Sigmoid colon (tissue), 4 donors: ENCODE measurements around the gene ZNF175.

Source experiments
- EP300 ChIP-seq, 4 donors: sonication (generic); formaldehyde crosslinking; IDR thresholded peaks; one replicate each; pipeline ENCODE4 v1.6.1; 2017; ENCODE audit warnings: antibody characterized with exemption in 4 of 4
- POLR2A ChIP-seq, 2 donors: fragments of 450-650 bp; IDR thresholded peaks; one replicate each; pipeline ENCODE4 v1.6.1; 2016; ENCODE audit warnings: antibody characterized with exemption in 2 of 2, mild to moderate bottlenecking in 2 of 2, moderate library complexity in 2 of 2
- POLR2AphosphoS5 ChIP-seq, 4 donors: sonication (generic); formaldehyde crosslinking; IDR thresholded peaks; one replicate each; pipeline ENCODE4 v1.6.1; 2017; ENCODE audit warnings: antibody characterized with exemption in 4 of 4
- TF ChIP-seq, protein P1 (sequence below), 4 experiments: fragments of 450-650 bp in 3 of 4; fragments of 200-600 bp in 1 of 4; IDR thresholded peaks; one replicate each; pipeline ENCODE4 v1.5.1; 2016 to 2019; ENCODE audit warnings: antibody characterized with exemption in 4 of 4, mild to moderate bottlenecking in 3 of 4, moderate library complexity in 2 of 4

DNA sequence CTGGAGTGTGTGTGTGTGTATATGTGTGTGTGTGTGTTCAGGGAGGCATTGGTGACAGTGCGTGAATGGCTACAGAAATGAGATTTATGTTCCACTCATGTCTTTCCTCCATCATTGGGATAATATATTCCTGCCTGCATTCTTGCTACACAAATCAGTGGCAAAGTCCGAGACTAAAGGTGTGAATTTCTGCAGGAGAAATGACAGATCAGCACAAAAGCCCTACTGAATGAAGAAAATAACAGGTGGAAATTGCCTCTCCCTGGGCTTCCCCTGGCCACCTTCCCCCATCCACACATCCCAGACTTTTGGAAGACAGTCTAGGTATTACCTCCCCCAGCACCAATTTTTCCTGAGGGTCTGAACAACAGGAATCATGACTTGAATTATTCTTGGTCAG, 49.7 kb upstream of the ZNF175 start:
- TF ChIP-seq POLR2AphosphoS5 (IDR thresholded peaks at IDR 0.05) (no peak), POLR2A (IDR thresholded peaks at IDR 0.05) (no peak), EP300 (IDR thresholded peaks at IDR 0.05) (no peak)
- TF ChIP-seq, protein P1, sequence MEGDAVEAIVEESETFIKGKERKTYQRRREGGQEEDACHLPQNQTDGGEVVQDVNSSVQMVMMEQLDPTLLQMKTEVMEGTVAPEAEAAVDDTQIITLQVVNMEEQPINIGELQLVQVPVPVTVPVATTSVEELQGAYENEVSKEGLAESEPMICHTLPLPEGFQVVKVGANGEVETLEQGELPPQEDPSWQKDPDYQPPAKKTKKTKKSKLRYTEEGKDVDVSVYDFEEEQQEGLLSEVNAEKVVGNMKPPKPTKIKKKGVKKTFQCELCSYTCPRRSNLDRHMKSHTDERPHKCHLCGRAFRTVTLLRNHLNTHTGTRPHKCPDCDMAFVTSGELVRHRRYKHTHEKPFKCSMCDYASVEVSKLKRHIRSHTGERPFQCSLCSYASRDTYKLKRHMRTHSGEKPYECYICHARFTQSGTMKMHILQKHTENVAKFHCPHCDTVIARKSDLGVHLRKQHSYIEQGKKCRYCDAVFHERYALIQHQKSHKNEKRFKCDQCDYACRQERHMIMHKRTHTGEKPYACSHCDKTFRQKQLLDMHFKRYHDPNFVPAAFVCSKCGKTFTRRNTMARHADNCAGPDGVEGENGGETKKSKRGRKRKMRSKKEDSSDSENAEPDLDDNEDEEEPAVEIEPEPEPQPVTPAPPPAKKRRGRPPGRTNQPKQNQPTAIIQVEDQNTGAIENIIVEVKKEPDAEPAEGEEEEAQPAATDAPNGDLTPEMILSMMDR (IDR thresholded peaks at IDR 0.05) = no peak
